ENCODE measurements around the gene HTR1D. TPM values are rescaled to one million over a fixed set of nuclear protein-coding genes. Genes with fewer than 3 reads are reported as not detected.

HTR1D gene
- total and polyA plus RNA-seq, 10 donors: 0.13 TPM; not detected in 9

GRCh38 chr1:23171181-23171755 lies 46.0 kb downstream of the HTR1D start:
- no peak for TF ChIP-seq POLR2A (IDR thresholded peaks at IDR 0.05)
- TF ChIP-seq POLR2AphosphoS5 (IDR thresholded peaks at IDR 0.05): no peak
- TF ChIP-seq CTCF (IDR thresholded peaks at IDR 0.05 in 8 of 11, conservative IDR thresholded peaks at IDR 0.05 in 3 of 11): no peak
- peak overlapping the region in 4 of 8 donors; percentile 11 to 96 (median 34) for H3K27ac ChIP-seq
- H3K9me3 ChIP-seq: no peaks in the 10 kb centered on the region
- H3K4me3 ChIP-seq: no peak overlapping the region
- H3K27me3 ChIP-seq (replicated peaks in 1 of 7): no peaks in the 10 kb centered on the region
- H3K36me3 ChIP-seq: no peaks in the 10 kb centered on the region
- DNase-seq: no peak
- 55 to 66% (median 58%) methylated on average over 4 of the region's 4 CpGs for WGBS, 5 donors
- peaks cover 13 to 65% (median 37%) of the 10 kb centered on the region in 6 donors for H3K4me1 ChIP-seq
- intact Hi-C loops (cut with DNase I; ENCODE audit: low total_unique reads): no loop called here

GRCh38 chr1:23169727-23170335 lies 47.5 kb downstream of the HTR1D start:
- WGBS, 5 donors: 9 to 36% (median 12%) methylated on average over 5 of the region's 5 CpGs
- TF ChIP-seq POLR2AphosphoS5 (IDR thresholded peaks at IDR 0.05): peak; percentile 48 to 87 (median 77)
- TF ChIP-seq CTCF (IDR thresholded peaks at IDR 0.05 in 8 of 11, conservative IDR thresholded peaks at IDR 0.05 in 3 of 11): no peak
- peak; percentile 89 for DNase-seq
- Histone ChIP-seq H3K4me1 (peaks cover 13 to 66% (median 43%) of the 10 kb centered on the region in 6 donors), H3K36me3 (no peaks in the 10 kb centered on the region), H3K4me3 (peak overlapping the region in 3 of 8 donors; percentile 80 to 95 (median 94)), H3K27me3 (replicated peaks in 1 of 7) (no peaks in the 10 kb centered on the region), H3K27ac (peak overlapping the region; percentile 78 to 96 (median 91)), H3K9me3 (no peaks in the 10 kb centered on the region)
- intact Hi-C loops (cut with DNase I; ENCODE audit: low total_unique reads): loop anchor here (5.0 kb wide), 1 partner anchor 58 kb away; no protein-coding TSS in a partner anchor

GRCh38 chr1:23169195-23169575 lies 48.1 kb downstream of the HTR1D start:
- DNase-seq: no peak
- peaks cover 17 to 66% (median 45%) of the 10 kb centered on the region in 6 donors for H3K4me1 ChIP-seq
- H3K36me3 ChIP-seq: no peaks in the 10 kb centered on the region
- intact Hi-C loops (cut with DNase I; ENCODE audit: low total_unique reads): loop anchor here (5.0 kb wide), 1 partner anchor 57 kb away; no protein-coding TSS in a partner anchor
- peak overlapping the region; percentile 65 to 95 (median 82) for H3K4me3 ChIP-seq
- TF ChIP-seq POLR2A (IDR thresholded peaks at IDR 0.05): no peak
- no peak for TF ChIP-seq POLR2AphosphoS5 (IDR thresholded peaks at IDR 0.05)
- TF ChIP-seq CTCF (IDR thresholded peaks at IDR 0.05 in 8 of 11, conservative IDR thresholded peaks at IDR 0.05 in 3 of 11): no peak
- peak overlapping the region; percentile 78 to 96 (median 91) for H3K27ac ChIP-seq
- WGBS, 5 donors: 29 to 48% (median 33%) methylated on average over 14 of the region's 14 CpGs
- H3K27me3 ChIP-seq (replicated peaks in 1 of 7): no peaks in the 10 kb centered on the region
- H3K9me3 ChIP-seq: no peaks in the 10 kb centered on the region
